ENCODE data around the gene PLXNC1. TPM values are rescaled to one million over a fixed set of nuclear protein-coding genes. Genes with fewer than 3 reads are reported as not detected.

PLXNC1 gene
- total and polyA plus RNA-seq, 2 donors (not counting 1 experiment from before 2014, with no cell fraction given): 9.7 to 33.6 TPM

- no peak for DNase-seq
- H3K4me1 ChIP-seq (ENCODE audit: control insufficient read depth in 2 of 2, insufficient read depth in 2 of 2, low read length in 2 of 2): peaks cover 3 to 8% of the 10 kb centered on the region in 2 donors
- intact Hi-C loops (cut with micrococcal nuclease): no loop called here
- H3K9me3 ChIP-seq (ENCODE audit: control extremely low read depth in 1 of 3, control insufficient read depth in 2 of 3, insufficient read depth in 1 of 3, low read length in 2 of 3): no peaks in the 10 kb centered on the region
- H2AFZ ChIP-seq (ENCODE audit: insufficient read depth, low read depth, low read length, poor library complexity, severe bottlenecking): no peak overlapping the region
- H3K4me2 ChIP-seq (replicated peaks; ENCODE audit: low read depth, low read length, poor library complexity, severe bottlenecking): no peak overlapping the region
- H3K4me1 Mint-ChIP-seq: peaks cover 26% of the 10 kb centered on the region
- H3K4me3 Mint-ChIP-seq: no peak overlapping the region
- H3K79me2 ChIP-seq (ENCODE audit: control insufficient read depth, insufficient read depth, low read length): peaks cover 77% of the 10 kb centered on the region
- POLR2A ChIA-PET: no interaction called here
- WGBS (ENCODE audit: insufficient coverage): no CpG with 5 or more reads among the region's 8 CpGs
- H3K27me3 ChIP-seq (replicated peaks in 1 of 4; ENCODE audit: control extremely low read depth in 1 of 4, control insufficient read depth in 3 of 4, insufficient read depth in 4 of 4, low read length in 3 of 4): no peaks in the 10 kb centered on the region
- peaks cover under 1% of the 10 kb centered on the region for H3K9me3 Mint-ChIP-seq (ENCODE audit: insufficient read depth)
- H3K27me3 Mint-ChIP-seq: no peaks in the 10 kb centered on the region
- no peak for TF ChIP-seq EZH2 (IDR thresholded peaks at IDR 0.05; ENCODE audit: borderline replicate concordance, insufficient read depth, low read depth, low read length, poor library complexity, severe bottlenecking)
- ATAC-seq (ENCODE audit: low read depth): no peak
- H3K4me3 ChIP-seq (ENCODE audit: control extremely low read depth in 1 of 5, extremely low read depth in 1 of 5, insufficient read depth in 1 of 5, low read depth in 2 of 5, low read length in 4 of 5): no peak overlapping the region
- H3K36me3 ChIP-seq (replicated peaks in 1 of 2; ENCODE audit: control extremely low read depth in 1 of 2, control insufficient read depth in 1 of 2, extremely low read depth in 1 of 2, insufficient read depth in 2 of 2, low read length in 1 of 2): peaks cover 1 to 30% of the 10 kb centered on the region in 2 experiments
- no peak overlapping the region for H3K27ac Mint-ChIP-seq
- CTCF ChIA-PET: interaction anchor here (0.7 to 1.5 kb wide), 3 partner anchors 18 to 267 kb away, joined by 4 to 5 read pairs (median 4); no protein-coding TSS in a partner anchor
- peaks cover 4% of the 10 kb centered on the region for H4K20me1 ChIP-seq (ENCODE audit: control insufficient read depth, insufficient read depth, low read length, poor library complexity, severe bottlenecking)
- H3K9ac ChIP-seq (ENCODE audit: low read length): no peak overlapping the region
- no peak overlapping the region for H3K27ac ChIP-seq (ENCODE audit: low read length in 2 of 2)
These were observed 18.8 kb downstream of the PLXNC1 start for GRCh38 chr12:94167071-94167755.

DNA sequence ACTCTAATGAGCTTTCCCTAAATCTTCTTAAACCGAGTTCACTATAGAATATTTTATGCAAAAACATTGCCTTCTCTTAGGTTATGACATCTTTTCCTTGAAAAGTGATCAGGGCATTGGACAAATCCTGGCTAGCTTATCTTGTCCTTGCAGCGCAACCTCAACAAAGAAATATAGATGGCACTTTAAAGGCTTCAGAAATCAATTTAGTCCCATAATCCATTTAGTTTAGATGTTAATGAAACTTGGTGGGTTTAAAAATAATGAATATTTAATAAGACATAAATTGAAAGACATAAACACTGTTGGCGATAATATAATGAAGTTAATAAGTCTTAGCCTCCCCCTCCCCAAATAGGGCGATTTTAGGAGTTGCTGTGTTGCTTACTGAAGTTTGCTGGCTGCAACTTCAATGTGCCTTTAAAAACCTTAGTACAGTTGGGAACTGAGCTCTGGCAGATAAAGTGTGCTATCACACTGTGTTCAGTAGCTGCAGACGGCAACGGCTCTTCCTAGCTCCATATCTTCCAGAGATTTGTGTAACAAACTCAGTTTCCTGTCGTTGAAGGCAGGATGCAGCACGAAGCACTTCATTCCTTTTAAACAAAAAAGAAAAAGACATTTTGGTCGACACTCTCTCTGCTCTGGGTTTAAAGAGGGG, 19.5 kb downstream of the PLXNC1 start:
- Mint-ChIP-seq H3K27me3 (no peaks in the 10 kb centered on the region), H3K4me3 (no peak overlapping the region), H3K9me3 (ENCODE audit: insufficient read depth) (no peaks in the 10 kb centered on the region), H3K27ac (no peak overlapping the region), H3K4me1 (peaks cover 29% of the 10 kb centered on the region)
- no peak for TF ChIP-seq EZH2 (IDR thresholded peaks at IDR 0.05; ENCODE audit: borderline replicate concordance, insufficient read depth, low read depth, low read length, poor library complexity, severe bottlenecking)
- DNase-seq (no peak), ATAC-seq (ENCODE audit: low read depth) (no peak)
- Histone ChIP-seq H3K9ac (ENCODE audit: low read length) (no peak overlapping the region), H3K36me3 (replicated peaks in 1 of 2; ENCODE audit: control extremely low read depth in 1 of 2, control insufficient read depth in 1 of 2, extremely low read depth in 1 of 2, insufficient read depth in 2 of 2, low read length in 1 of 2) (peaks cover 0 to 30% of the 10 kb centered on the region in 2 experiments), H2AFZ (ENCODE audit: insufficient read depth, low read depth, low read length, poor library complexity, severe bottlenecking) (no peak overlapping the region), H3K4me2 (replicated peaks; ENCODE audit: low read depth, low read length, poor library complexity, severe bottlenecking) (no peak overlapping the region), H3K27me3 (replicated peaks in 1 of 4; ENCODE audit: control extremely low read depth in 1 of 4, control insufficient read depth in 3 of 4, insufficient read depth in 4 of 4, low read length in 3 of 4) (no peaks in the 10 kb centered on the region), H3K4me1 (ENCODE audit: control insufficient read depth in 2 of 2, insufficient read depth in 2 of 2, low read length in 2 of 2) (peaks cover 5 to 10% of the 10 kb centered on the region in 2 donors), H3K79me2 (ENCODE audit: control insufficient read depth, insufficient read depth, low read length) (peaks cover 70% of the 10 kb centered on the region), H4K20me1 (ENCODE audit: control insufficient read depth, insufficient read depth, low read length, poor library complexity, severe bottlenecking) (no peaks in the 10 kb centered on the region), H3K9me3 (ENCODE audit: control extremely low read depth in 1 of 3, control insufficient read depth in 2 of 3, insufficient read depth in 1 of 3, low read length in 2 of 3) (no peaks in the 10 kb centered on the region), H3K27ac (ENCODE audit: low read length in 2 of 2) (no peak overlapping the region), H3K4me3 (ENCODE audit: control extremely low read depth in 1 of 5, extremely low read depth in 1 of 5, insufficient read depth in 1 of 5, low read depth in 2 of 5, low read length in 4 of 5) (no peak overlapping the region)
- ChIA-PET CTCF (interaction anchor here (0.8 to 1.6 kb wide), 4 partner anchors 10 to 266 kb away, joined by 3 to 5 read pairs (median 4); no protein-coding TSS in a partner anchor), POLR2A (interaction anchor here (0.6 kb wide), 1 partner anchor 1957 kb away, joined by 8 read pairs; no protein-coding TSS in a partner anchor)
- 33% methylated on average over 2 of the region's 9 CpGs for WGBS (ENCODE audit: insufficient coverage)
- intact Hi-C loops (cut with micrococcal nuclease): no loop called here

All from B cell (primary cell).